ENCODE data around the gene AKAP7.

GRCh38 chr6:131210469-131210868 lies 75.2 kb downstream of the AKAP7 start:
- TF ChIP-seq EZH2 (IDR thresholded peaks at IDR 0.05; ENCODE audit: borderline replicate concordance, low read length) = no peak
- TF ChIP-seq, protein P1, sequence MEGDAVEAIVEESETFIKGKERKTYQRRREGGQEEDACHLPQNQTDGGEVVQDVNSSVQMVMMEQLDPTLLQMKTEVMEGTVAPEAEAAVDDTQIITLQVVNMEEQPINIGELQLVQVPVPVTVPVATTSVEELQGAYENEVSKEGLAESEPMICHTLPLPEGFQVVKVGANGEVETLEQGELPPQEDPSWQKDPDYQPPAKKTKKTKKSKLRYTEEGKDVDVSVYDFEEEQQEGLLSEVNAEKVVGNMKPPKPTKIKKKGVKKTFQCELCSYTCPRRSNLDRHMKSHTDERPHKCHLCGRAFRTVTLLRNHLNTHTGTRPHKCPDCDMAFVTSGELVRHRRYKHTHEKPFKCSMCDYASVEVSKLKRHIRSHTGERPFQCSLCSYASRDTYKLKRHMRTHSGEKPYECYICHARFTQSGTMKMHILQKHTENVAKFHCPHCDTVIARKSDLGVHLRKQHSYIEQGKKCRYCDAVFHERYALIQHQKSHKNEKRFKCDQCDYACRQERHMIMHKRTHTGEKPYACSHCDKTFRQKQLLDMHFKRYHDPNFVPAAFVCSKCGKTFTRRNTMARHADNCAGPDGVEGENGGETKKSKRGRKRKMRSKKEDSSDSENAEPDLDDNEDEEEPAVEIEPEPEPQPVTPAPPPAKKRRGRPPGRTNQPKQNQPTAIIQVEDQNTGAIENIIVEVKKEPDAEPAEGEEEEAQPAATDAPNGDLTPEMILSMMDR (IDR thresholded peaks at IDR 0.05; ENCODE audit: low read length) = no peak

All from OCI-LY1 (cell line).